Fibroblast of mammary gland (primary cell): ENCODE results near the gene CCDC174.

Experiments used
- DNase-seq: peaks from one replicate; pipeline ENCODE4 v3.0.0-alpha.2; 2010; ENCODE audit warnings: low read depth
- H3K4me3 ChIP-seq: 2 replicates; pipeline ENCODE4 v1.5.1; 2011; ENCODE audit warnings: low read depth, mild to moderate bottlenecking, low read length, moderate library complexity; ENCODE audit not compliant: control insufficient read depth
- TF ChIP-seq, protein P1 (sequence below): conservative IDR thresholded peaks from 2 replicates; pipeline ENCODE4 v1.5.1; 2011; ENCODE audit warnings: low read depth, low read length, inconsistent platforms; ENCODE audit not compliant: control insufficient read depth, insufficient read depth

CCDC174 gene

DNA sequence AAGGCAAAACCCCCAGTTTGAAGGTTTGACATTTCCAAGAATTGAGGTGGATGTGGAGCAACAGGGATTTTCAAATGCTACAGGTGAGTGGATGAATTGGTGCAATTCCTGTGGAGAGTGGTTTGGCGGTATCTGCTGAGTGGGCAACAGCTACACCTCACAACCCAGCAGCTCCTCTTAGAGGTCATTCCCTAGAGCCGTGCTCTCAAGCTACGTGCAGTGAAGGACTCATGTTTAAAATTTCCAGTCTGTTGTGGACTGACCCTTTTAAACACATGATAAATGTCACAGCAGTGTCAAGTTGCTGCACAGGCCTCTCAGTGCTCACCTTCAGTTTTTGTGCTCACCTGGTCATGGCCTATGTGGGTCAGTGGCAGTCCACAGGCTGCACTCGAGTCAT, 32.9 kb downstream of the CCDC174 start:
- DNase-seq = no peak
- H3K4me3 ChIP-seq = no peak overlapping the region
- TF ChIP-seq, protein P1, sequence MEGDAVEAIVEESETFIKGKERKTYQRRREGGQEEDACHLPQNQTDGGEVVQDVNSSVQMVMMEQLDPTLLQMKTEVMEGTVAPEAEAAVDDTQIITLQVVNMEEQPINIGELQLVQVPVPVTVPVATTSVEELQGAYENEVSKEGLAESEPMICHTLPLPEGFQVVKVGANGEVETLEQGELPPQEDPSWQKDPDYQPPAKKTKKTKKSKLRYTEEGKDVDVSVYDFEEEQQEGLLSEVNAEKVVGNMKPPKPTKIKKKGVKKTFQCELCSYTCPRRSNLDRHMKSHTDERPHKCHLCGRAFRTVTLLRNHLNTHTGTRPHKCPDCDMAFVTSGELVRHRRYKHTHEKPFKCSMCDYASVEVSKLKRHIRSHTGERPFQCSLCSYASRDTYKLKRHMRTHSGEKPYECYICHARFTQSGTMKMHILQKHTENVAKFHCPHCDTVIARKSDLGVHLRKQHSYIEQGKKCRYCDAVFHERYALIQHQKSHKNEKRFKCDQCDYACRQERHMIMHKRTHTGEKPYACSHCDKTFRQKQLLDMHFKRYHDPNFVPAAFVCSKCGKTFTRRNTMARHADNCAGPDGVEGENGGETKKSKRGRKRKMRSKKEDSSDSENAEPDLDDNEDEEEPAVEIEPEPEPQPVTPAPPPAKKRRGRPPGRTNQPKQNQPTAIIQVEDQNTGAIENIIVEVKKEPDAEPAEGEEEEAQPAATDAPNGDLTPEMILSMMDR = no peak

- no peak overlapping the region for H3K4me3 ChIP-seq
- TF ChIP-seq, protein P1 = no peak
- no peak for DNase-seq
These were observed 33.6 kb downstream of the CCDC174 start for GRCh38 chr3:14685179-14685578.

DNA sequence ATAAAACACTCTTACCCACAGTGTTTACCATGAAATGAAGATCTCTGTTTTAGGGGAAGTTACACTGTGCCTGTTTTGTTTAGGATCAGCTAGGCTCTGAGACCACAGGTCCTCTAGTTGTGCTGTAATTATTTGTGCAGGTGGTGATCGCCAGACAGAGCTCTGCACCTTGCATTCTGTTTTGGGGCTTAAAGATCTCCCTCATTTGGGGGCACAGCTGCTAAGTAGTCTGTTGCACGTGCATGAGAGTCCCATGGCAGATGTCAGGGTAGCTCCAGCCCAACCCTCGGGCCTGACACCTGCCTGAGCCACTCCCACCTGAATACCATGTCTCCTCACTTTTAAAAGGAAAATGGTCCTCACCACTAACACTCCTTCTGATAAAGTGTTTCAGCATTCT, 35.8 kb downstream of the CCDC174 start:
- no peak for DNase-seq
- no peak overlapping the region for H3K4me3 ChIP-seq
- TF ChIP-seq, protein P1 = no peak

DNA sequence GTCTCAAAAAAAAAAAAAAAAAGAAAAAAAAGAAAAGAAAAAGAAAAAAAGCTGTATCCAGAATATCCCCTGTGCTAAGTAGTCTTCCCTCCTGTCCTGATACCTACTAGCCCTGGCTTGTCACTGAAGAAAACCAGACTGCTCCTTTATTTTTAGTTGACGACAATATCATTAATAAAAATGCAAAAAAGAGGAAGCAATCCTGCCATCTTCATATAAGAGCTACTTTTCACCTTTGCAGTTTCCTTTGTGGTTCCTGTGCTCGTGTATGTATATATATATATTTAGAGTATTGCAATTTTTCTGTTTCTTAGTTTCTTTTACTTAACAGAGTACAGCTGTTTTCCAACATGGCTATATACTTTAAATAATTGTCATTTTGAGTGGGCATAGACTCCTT, 37.0 kb downstream of the CCDC174 start:
- TF ChIP-seq, protein P1 = no peak
- no peak for DNase-seq
- no peak overlapping the region for H3K4me3 ChIP-seq

DNA sequence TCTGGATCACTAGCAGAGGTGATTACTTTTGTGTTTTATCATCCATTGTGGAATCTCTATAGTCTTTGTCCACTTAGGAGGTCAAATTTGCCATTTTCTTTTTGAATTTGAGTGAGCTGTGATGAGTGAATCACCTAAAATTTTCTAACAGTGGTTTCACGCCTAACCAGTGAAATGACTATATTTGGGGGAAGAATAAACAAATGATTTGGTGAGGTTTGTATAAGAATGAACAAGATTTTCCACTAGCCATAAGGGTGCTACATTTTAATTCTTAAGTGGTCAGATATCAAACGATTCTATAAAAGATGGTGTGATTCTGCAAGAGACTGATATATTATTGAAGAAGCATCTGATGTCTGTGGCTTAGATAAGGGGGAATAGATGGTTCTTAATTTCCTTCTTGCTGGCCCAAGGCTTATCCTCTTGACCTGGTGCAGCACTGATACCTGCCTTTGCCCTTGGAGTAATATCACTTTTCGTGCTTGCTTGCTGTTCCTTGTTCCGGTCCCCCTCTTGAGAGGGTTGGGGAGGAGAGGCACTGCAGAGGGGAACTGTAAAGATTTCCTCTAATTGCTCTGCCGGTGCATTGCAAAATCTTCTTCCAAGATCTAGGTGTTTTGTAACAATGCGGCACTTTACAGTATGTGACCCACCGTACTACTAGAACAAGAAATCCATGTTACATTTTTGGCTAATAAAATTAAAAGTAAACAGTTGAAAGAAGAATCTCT, 37.9 kb downstream of the CCDC174 start:
- DNase-seq = no peak
- TF ChIP-seq, protein P1 = no peak
- H3K4me3 ChIP-seq = no peak overlapping the region

DNA sequence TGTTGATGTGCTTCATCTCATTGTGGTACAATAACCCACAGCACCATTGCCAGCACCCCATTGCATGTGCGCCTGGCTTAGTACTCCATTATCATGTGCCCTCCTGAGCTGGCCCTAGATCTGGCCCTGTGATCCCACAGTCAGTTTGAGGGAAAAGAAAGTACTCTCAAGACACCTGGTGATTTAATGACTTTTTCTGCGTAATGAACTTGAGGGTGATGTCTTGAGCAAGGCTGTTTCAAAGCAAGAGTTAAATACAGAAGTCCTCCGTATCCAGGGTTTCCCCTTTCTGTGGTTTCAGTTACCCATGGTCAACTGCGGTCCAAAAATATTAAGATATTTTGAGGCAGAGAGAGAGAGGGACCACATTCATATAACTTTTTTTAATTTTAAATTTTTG, 39.7 kb downstream of the CCDC174 start:
- H3K4me3 ChIP-seq = no peak overlapping the region
- TF ChIP-seq, protein P1 = no peak
- DNase-seq = no peak
